Peyer's patch (tissue), 4 donors: ENCODE data around the gene FBXO47.

Source experiments
- CTCF ChIP-seq, 6 experiments: fragments of 450-650 bp in 4 of 6; fragments of 200-600 bp in 2 of 6; sonication (generic) in 1 of 6; IDR thresholded peaks; one replicate each; pipeline ENCODE4 v1.5.1; 2017 to 2019; ENCODE audit warnings: antibody characterized with exemption in 6 of 6, mild to moderate bottlenecking in 3 of 6, moderate library complexity in 1 of 6
- POLR2A ChIP-seq, 2 donors: fragments of 450-650 bp; IDR thresholded peaks; one replicate each; pipeline ENCODE4 v1.5.1; 2017; ENCODE audit warnings: antibody characterized with exemption in 2 of 2, mild to moderate bottlenecking in 2 of 2, moderate library complexity in 2 of 2

DNA sequence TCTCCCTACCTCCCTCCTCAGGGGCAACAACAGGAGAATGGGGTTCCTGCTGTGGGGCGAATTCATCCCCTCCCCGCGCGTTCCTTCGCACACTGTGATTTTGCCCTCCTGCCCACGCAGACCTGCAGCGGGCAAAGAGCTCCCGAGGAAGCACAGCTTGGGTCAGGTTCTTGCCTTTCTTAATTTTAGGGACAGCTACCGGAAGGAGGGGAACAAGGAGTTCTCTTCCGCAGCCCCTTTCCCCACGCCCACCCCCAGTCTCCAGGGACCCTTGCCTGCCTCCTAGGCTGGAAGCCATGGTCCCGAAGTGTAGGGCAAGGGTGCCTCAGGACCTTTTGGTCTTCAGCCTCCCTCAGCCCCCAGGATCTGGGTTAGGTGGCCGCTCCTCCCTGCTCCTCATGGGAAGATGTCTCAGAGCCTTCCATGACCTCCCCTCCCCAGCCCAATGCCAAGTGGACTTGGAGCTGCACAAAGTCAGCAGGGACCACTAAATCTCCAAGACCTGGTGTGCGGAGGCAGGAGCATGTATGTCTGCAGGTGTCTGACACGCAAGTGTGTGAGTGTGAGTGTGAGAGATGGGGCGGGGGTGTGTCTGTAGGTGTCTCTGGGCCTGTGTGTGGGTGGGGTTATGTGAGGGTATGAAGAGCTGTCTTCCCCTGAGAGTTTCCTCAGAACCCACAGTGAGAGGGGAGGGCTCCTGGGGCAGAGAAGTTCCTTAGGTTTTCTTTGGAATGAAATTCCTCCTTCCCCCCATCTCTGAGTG, 47.7 kb downstream of the FBXO47 start:
- TF ChIP-seq CTCF (IDR thresholded peaks at IDR 0.05) (no peak), POLR2A (IDR thresholded peaks at IDR 0.05) (no peak)
